ENCODE measurements around the gene ARHGAP42. TPM values are rescaled to one million over a fixed set of nuclear protein-coding genes. Genes with fewer than 3 reads are reported as not detected.
"Not testable (repeated sequence)": the region's sequence is repeated elsewhere in the genome, so short reads cannot be mapped to it uniquely, and the experiment has no call there.

ARHGAP42 gene
- total RNA-seq, 3 donors from 2014 or later = 14.6 to 26.7 (median 26.2) TPM

GRCh38 chr11:100746448-100746847, 59.4 kb downstream of the ARHGAP42 start:
- Histone ChIP-seq H3K9me3 (peaks cover 16 to 21% of the 10 kb centered on the region in 2 donors), H3K27me3 (no peaks in the 10 kb centered on the region), H3K36me3 (no peaks in the 10 kb centered on the region), H3K4me3 (no peak overlapping the region), H3K27ac (no peak overlapping the region), H3K4me1 (no peaks in the 10 kb centered on the region)
- no peak for TF ChIP-seq CTCF (IDR thresholded peaks at IDR 0.05)
- no peak for TF ChIP-seq POLR2A (IDR thresholded peaks at IDR 0.05)
- no peak for TF ChIP-seq POLR2AphosphoS5 (IDR thresholded peaks at IDR 0.05)
- no peak for DNase-seq (ENCODE audit: low spot score in 2 of 2)
- intact Hi-C loops (cut with DNase I; ENCODE audit: low total_unique reads) = no loop called here

DNA sequence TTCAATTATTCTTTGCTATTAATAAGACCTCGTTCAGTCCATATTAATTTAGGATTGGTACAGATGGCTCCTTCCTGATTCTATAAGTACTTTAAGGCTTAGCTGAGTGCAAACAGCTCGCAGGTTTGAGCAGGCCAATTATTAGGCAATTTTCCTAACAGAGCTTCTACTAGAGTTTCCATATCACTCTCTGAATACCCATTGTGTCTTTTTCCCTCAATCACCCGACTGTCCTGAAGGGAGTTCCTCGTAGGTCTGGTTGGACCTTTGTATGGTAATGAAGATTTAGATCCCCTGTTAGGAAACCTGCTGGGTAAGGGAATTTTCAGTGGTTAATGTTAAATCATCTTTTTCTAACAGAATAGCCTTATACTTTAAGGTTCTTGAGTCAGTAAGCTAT, 61.1 kb downstream of the ARHGAP42 start:
- TF ChIP-seq POLR2AphosphoS5 (IDR thresholded peaks at IDR 0.05) (no peak), POLR2A (IDR thresholded peaks at IDR 0.05) (no peak), CTCF (IDR thresholded peaks at IDR 0.05) (no peak)
- no peak for DNase-seq (ENCODE audit: low spot score in 2 of 2)
- intact Hi-C loops (cut with DNase I; ENCODE audit: low total_unique reads) = no loop called here
- no peaks in the 10 kb centered on the region for H3K36me3 ChIP-seq
- no peaks in the 10 kb centered on the region for H3K4me1 ChIP-seq
- H3K9me3 ChIP-seq = peaks cover 16 to 21% of the 10 kb centered on the region in 2 donors
- no peak overlapping the region for H3K27ac ChIP-seq
- H3K27me3 ChIP-seq = no peaks in the 10 kb centered on the region
- H3K4me3 ChIP-seq = no peak overlapping the region

DNA sequence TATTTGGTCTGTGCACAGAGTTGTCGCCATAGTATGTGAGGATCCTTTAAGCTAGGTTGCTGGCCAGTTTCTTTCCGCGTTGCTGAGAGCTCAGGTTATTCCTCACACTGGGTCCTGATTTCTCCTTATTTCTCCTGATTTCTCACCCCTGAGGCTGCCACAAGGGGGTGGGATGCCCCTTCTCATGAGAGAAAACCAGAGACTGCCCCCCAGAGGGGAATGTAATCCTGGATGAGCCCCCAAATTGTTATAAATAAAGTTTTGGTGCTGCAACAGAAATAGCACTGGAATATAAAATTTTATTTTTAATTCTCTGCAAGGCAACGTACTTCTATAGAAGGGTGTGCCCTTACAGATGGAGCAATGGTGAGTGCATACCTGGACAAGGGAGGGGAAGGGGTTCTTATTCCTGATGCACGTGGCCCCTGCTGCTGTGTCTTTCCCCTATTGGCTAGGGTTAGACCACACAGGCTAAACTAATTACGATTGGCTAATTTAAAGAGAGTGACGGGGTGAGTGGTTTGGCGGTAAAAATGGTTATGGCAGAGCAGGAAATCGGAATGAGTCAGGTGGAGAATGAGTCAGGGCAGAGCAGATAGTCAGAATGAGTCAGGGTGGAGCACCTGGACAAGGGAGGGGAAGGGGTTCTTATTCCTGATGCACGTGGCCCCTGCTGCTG, 62.9 kb downstream of the ARHGAP42 start:
- H3K27ac ChIP-seq; DNase-seq (ENCODE audit: low spot score in 2 of 2); H3K4me1 ChIP-seq; H3K27me3 ChIP-seq; intact Hi-C loops (cut with DNase I; ENCODE audit: low total_unique reads); H3K36me3 ChIP-seq; H3K4me3 ChIP-seq: not testable (repeated sequence)
- H3K9me3 ChIP-seq = peaks cover 16 to 21% of the 10 kb centered on the region in 2 donors

- H3K27ac ChIP-seq; intact Hi-C loops (cut with DNase I; ENCODE audit: low total_unique reads); H3K4me1 ChIP-seq; DNase-seq (ENCODE audit: low spot score in 2 of 2); H3K4me3 ChIP-seq; H3K36me3 ChIP-seq; H3K27me3 ChIP-seq: not testable (repeated sequence)
- H3K9me3 ChIP-seq = peaks cover 16 to 21% of the 10 kb centered on the region in 2 donors
These were observed 63.4 kb downstream of the ARHGAP42 start for GRCh38 chr11:100750566-100750891.

DNA sequence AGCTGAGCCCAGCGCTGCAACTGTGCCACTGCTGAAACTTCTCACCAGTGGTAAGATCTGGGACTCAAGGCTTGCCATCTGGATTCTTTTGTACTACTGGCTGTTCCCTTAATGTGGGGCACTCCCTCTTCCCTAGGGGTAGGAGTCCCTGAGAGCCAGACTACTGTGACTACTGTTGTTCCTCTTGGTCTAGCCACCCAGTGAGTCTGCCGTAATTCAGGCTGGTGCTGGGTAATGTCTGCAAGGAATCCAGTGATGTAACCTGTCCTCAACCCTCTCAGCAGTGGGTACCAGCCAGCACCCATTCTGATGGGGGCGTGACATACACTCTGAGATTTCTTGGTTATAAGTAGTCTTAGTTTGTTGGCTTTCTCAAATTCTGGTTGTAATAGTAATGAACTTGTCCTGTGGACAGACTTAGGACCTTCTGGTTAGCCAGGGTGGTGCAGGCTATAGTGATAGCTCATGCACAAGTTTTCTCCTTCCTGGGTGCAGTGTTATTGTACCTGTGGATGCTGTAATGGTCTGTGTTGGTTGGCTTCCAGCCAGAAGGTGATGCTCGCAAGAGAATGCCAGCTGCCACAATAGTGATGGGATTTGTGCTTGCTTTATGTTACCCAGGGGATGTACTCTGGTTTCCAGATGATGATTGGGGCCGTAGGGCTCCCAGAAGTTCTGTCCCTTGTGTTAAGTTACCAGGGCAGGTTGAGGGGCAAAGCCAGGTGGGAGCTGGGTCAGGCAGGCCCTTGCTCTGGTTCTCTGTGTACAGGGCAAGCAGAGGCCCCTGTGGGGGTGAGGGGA, 65.5 kb downstream of the ARHGAP42 start:
- no peaks in the 10 kb centered on the region for H3K36me3 ChIP-seq
- H3K4me1 ChIP-seq = no peaks in the 10 kb centered on the region
- TF ChIP-seq POLR2AphosphoS5 (IDR thresholded peaks at IDR 0.05) (no peak), CTCF (IDR thresholded peaks at IDR 0.05) (no peak), POLR2A (IDR thresholded peaks at IDR 0.05) (no peak)
- DNase-seq (ENCODE audit: low spot score in 2 of 2) = no peak
- H3K27me3 ChIP-seq = no peaks in the 10 kb centered on the region
- intact Hi-C loops (cut with DNase I; ENCODE audit: low total_unique reads) = no loop called here
- no peak overlapping the region for H3K27ac ChIP-seq
- no peak overlapping the region for H3K4me3 ChIP-seq
- peaks cover 16 to 21% of the 10 kb centered on the region in 2 donors for H3K9me3 ChIP-seq

DNA sequence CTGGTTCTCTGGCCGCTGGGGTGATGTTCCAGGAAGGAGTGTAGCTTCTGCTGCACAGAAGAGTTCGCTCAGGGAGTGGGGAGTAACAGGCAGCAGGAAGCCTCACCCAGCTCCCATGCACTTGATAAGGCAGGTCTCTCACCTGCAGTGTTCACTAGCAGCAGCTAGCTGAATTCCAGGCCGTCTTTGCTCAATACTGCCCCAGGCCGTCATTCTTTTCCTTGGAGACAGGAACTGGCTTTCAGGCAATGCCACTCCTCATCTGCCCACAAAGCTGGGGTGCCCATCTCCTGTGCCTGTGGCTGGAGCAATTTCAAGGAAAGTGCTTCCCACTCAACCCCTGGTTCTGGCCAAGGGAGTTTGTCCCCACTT, 66.1 kb downstream of the ARHGAP42 start:
- TF ChIP-seq POLR2A (IDR thresholded peaks at IDR 0.05) = no peak
- TF ChIP-seq CTCF (IDR thresholded peaks at IDR 0.05) = no peak
- TF ChIP-seq POLR2AphosphoS5 (IDR thresholded peaks at IDR 0.05) = no peak
- no peak overlapping the region for H3K27ac ChIP-seq
- no peaks in the 10 kb centered on the region for H3K27me3 ChIP-seq
- no peaks in the 10 kb centered on the region for H3K36me3 ChIP-seq
- intact Hi-C loops (cut with DNase I; ENCODE audit: low total_unique reads) = no loop called here
- H3K9me3 ChIP-seq = peaks cover 16 to 21% of the 10 kb centered on the region in 2 donors
- H3K4me3 ChIP-seq = no peak overlapping the region
- no peaks in the 10 kb centered on the region for H3K4me1 ChIP-seq
- no peak for DNase-seq (ENCODE audit: low spot score in 2 of 2)
